Activated CD4-positive, alpha-beta T cell treated with anti-CD3 and anti-CD28 coated beads for 36 hours (primary cell): ENCODE results near the gene HEXD. TPM values are rescaled to one million over a fixed set of nuclear protein-coding genes. Genes with fewer than 3 reads are reported as not detected.
A peak's percentile ranks its signal among the peaks of the same experiment; 100 is the strongest.
"Not testable (repeated sequence)": the region's sequence is repeated elsewhere in the genome, so short reads cannot be mapped to it uniquely, and the experiment has no call there.

Experiments
- ATAC-seq: fragments of 200-7000 bp; cut with Tn5 transposase; one replicate; pipeline ENCODE4 v1.10.0; 2021; ENCODE audit warnings: mild to moderate bottlenecking, moderate library complexity
- CTCF ChIA-PET: fragments of 350-600 bp; sonication (Branson Sonifier 250); formaldehyde crosslinking; loops from one replicate; lab custom pipeline; 2021; ENCODE audit warnings: antibody characterized with exemption; lab: Charles Lee
- POLR2A ChIA-PET: fragments of 350-600 bp; sonication (Branson Sonifier 250); formaldehyde crosslinking; loops from one replicate; lab custom pipeline; 2021; ENCODE audit warnings: antibody characterized with exemption, inconsistent platforms; lab: Charles Lee
- DNase-seq: peaks from one replicate; pipeline ENCODE4 v3.0.0-alpha.2; 2020
- H3K27ac Mint-ChIP-seq: one replicate; pipeline ENCODE4 v1.8.0; 2021; ENCODE audit warnings: mixed read lengths
- H3K27me3 Mint-ChIP-seq: one replicate; pipeline ENCODE4 v1.8.0; 2021; ENCODE audit warnings: mixed read lengths
- H3K36me3 Mint-ChIP-seq: one replicate; pipeline ENCODE4 v1.8.0; 2021; ENCODE audit warnings: low read depth, mixed read lengths
- H3K4me1 Mint-ChIP-seq: one replicate; pipeline ENCODE4 v1.8.0; 2021; ENCODE audit warnings: mixed read lengths
- H3K4me3 Mint-ChIP-seq: one replicate; pipeline ENCODE4 v1.8.0; 2021; ENCODE audit warnings: mild to moderate bottlenecking, moderate library complexity, mixed read lengths
- H3K9me3 Mint-ChIP-seq: one replicate; pipeline ENCODE4 v1.8.0; 2021; ENCODE audit warnings: low read depth, mixed read lengths
- intact Hi-C, 2 experiments: fragments of 100-400 bp; cut with DNase I in 1 of 2; cut with micrococcal nuclease in 1 of 2; formaldehyde crosslinking; loops; one replicate each; pipeline versions ENCODE4 v1.14.2 to v1.15.1; 2022 to 2024; cut with DNase I, micrococcal nuclease
- total RNA-seq, 2 experiments: library from RNA; stranded (reverse); gene quantifications; one replicate each; pipeline ENCODE4 v1.2.3, GENCODE V29; 2021

HEXD gene
- total RNA-seq, 2 experiments from 2014 or later = 23.3 to 26.0 TPM

DNA sequence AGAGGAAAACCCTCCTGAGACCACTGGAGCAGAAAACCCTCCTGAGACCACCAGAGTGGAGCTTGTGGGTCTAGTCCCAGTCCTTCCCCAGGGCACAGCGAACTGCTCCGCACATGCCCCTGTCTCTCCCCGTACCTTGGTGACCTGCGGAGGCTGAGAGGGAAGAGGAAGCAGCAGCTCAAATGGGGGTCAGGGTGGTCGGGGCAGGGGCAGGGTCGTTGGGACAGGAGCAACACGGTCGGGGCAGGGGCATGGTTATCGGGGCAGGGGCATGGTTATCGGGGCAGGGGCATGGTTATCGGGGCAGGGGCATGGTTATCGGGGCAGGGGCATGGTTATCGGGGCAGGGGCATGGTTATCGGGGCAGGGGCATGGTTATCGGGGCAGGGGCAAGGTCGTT lies 6.1 kb upstream of the HEXD start:
- H3K27me3 Mint-ChIP-seq, POLR2A ChIA-PET, H3K4me3 Mint-ChIP-seq, CTCF ChIA-PET, ATAC-seq, H3K9me3 Mint-ChIP-seq, DNase-seq, H3K27ac Mint-ChIP-seq: not testable (repeated sequence)
- H3K36me3 Mint-ChIP-seq = peaks cover 20% of the 10 kb centered on the region
- peaks cover 15% of the 10 kb centered on the region for H3K4me1 Mint-ChIP-seq
- intact Hi-C loops = loop anchor here in 1 of 2 experiments (10.0 kb wide), 1 partner anchor 177 kb away; no protein-coding TSS in a partner anchor

DNA sequence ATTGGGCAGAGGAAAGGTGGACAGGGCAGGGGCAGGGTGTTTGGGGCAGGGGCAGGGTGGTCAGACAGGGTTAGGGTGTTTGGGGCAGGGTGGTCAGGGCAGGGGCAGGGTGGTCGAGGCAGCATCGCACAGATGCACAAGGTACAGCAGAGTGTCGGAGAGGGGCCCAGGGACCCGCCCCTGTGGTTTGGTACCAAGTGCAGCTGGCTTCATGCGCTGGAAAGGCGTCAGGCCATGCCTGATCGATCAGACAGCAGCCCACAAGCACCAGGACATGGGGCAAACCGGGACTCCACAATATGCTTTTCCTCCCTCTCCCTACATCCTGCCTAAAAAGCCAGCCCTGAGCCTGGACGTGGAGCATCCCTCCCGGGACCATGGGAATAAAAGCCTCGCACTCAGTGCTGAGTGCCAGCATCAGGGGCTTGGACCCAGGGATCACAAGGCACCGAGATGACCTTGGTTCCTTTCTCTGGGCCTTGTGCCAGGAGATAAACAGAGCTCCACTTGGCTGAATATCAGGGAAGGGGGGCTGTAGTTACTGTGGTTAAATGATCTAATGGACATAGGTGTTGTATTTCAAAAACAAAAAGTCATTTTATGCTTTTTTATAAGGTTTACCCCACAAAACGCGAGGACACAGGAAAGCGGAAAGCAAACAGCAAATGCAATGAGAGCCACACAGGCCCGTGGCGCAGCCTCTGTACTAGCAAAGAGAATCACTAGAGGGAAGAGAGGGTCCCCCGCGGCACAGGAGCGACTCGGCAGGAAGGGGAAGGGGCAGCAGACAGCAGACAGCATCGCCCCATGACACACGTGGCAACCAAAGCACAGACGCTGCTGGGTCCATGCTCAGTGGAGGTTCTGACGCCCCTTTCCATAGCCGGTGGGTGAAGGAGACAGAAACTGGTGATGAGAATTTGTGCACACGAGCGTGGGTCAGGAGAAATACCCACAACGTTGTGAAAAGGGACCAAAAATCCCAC lies 5.3 kb upstream of the HEXD start:
- CTCF ChIA-PET = interaction anchor here (1.4 kb wide), 1 partner anchor 62 kb away, joined by 4 read pairs; no protein-coding TSS in a partner anchor
- intact Hi-C loops = loop anchor here in 1 of 2 experiments (10.0 kb wide), 1 partner anchor 178 kb away; no protein-coding TSS in a partner anchor

DNA sequence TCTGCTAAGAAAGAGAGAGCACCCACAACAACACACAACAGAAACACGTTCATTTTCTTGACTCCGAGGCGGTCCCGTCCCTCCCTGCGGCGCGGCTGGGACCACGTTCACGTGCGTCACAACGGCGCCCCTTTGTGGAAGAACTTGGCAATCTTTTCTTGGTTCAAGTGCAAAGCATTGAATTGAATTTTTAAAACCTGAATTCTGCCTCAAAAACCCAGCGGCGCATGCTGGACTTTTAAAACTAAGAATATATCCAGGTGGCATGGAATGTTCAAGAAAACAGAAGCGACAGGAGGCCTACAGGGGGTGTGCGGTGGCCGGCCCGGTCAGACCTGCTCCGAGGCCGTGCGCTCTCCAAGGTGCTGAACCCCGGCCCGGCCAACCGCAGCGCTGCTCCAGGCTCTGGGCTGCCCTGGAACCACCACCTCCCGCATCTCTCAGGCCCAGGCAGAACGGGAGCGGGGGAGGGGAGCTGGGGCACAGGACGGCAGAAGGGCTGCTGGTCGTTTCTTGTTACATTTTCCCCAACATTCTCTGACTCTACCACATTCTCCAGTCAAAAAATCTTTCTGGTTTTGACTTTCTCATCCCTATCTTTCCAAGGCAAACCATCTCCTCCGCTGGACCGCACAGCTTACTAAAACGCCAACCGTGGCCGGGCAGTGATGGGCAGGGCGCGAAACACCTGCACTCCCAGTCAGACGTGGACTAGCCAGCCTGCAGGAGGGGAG lies 3.4 kb upstream of the HEXD start:
- DNase-seq (peak; percentile 88), ATAC-seq (peak; percentile 32)
- peak overlapping the region; percentile 28 for H3K4me3 Mint-ChIP-seq
- ChIA-PET POLR2A (no interaction called here), CTCF (interaction anchor here (0.6 to 1.6 kb wide), 4 partner anchors 64 to 384 kb away, joined by 3 to 4 read pairs (median 4); no protein-coding TSS in a partner anchor)
- H3K9me3 Mint-ChIP-seq = no peaks in the 10 kb centered on the region
- no peak overlapping the region for H3K27ac Mint-ChIP-seq
- no peaks in the 10 kb centered on the region for H3K27me3 Mint-ChIP-seq
- H3K36me3 Mint-ChIP-seq = peaks cover 15% of the 10 kb centered on the region
- H3K4me1 Mint-ChIP-seq = peaks cover 15% of the 10 kb centered on the region
- intact Hi-C loops = loop anchor here (1.0 to 10.0 kb wide), 5 partner anchors 62 to 208 kb away; no protein-coding TSS in a partner anchor

More for the DNA sequence above, 5.3 kb upstream of the HEXD start:
- no peak for DNase-seq
- Mint-ChIP-seq H3K27ac (no peak overlapping the region), H3K36me3 (peaks cover 20% of the 10 kb centered on the region), H3K4me3 (no peak overlapping the region), H3K27me3 (no peaks in the 10 kb centered on the region), H3K4me1 (peaks cover 8% of the 10 kb centered on the region), H3K9me3 (no peaks in the 10 kb centered on the region)
- no peak for ATAC-seq
- POLR2A ChIA-PET = no interaction called here

DNA sequence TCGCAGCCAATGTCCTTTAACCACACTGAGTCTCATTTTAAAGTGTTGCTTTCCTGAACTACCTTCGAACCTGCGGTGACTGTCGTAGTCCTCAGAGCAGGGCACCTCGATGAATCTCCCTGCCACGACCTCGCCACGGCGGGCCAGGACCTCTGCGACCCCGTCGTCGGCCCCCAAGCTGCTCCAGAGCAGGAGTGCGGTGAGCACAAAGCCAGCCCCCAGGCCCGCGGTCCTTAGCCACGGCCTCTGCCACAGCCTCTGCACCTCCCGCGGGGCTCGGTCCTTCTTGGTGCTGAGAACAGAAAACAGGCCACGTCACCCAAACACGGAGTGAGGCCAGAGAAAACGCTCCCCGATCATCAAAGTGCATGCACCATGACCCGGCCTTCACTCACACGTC lies 2.8 kb upstream of the HEXD start:
- POLR2A ChIA-PET = no interaction called here

DNA sequence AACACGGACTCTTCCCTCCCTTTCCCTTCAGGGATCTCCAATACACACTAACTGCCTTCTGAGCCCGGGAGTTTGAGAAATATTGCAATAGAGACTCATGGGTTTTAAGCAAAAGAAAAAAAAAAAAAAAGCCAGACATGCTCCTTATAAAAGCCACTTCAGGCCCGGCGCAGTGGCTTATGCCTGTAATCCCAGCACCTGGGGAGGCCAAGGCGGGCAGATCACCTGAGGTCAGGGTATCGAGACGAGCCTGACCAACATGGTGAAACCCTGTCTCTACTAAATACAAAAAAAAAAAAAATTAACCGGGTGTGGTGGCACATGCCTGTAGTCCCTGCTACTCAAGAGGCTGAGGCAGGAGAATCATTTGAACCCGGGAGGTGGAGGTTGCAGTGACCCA lies 2.4 kb upstream of the HEXD start:
- POLR2A ChIA-PET = no interaction called here
- Mint-ChIP-seq H3K9me3 (no peaks in the 10 kb centered on the region), H3K27ac (no peak overlapping the region)

More for the DNA sequence above, 2.8 kb upstream of the HEXD start:
- CTCF ChIA-PET = interaction anchor here (0.6 to 1.6 kb wide), 2 partner anchors 180 to 385 kb away, joined by 3 to 4 read pairs; no protein-coding TSS in a partner anchor
- DNase-seq (no peak), ATAC-seq (no peak)
- intact Hi-C loops = loop anchor here in 1 of 2 experiments (10.0 kb wide), 1 partner anchor 181 kb away; no protein-coding TSS in a partner anchor
- Mint-ChIP-seq H3K4me1 (peaks cover 21% of the 10 kb centered on the region), H3K9me3 (no peaks in the 10 kb centered on the region), H3K27me3 (no peaks in the 10 kb centered on the region), H3K36me3 (peaks cover 20% of the 10 kb centered on the region), H3K4me3 (peak overlapping the region; percentile 28), H3K27ac (no peak overlapping the region)

DNA sequence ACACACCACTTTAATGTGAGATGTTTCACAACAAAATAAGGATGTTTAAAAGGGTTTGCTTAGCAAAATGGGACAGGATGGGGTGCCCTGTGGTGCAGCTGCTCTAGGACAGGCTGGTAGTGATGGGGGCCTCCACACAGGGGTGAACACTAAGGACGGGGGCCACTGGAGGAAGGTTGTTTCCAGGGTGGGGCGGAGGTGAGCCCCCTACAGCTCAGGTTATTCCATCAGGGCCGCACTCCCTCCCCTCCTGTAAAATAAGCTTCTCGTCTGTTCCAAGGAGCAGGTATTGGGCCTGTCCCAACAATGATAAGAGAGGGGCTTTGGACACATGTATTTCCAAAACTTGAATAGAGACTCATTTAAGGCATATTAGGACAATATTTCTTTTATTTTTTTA lies 1.9 kb upstream of the HEXD start:
- POLR2A ChIA-PET = no interaction called here
- no peaks in the 10 kb centered on the region for H3K9me3 Mint-ChIP-seq
- ATAC-seq = no peak
- peaks cover 26% of the 10 kb centered on the region for H3K36me3 Mint-ChIP-seq
- peaks cover 21% of the 10 kb centered on the region for H3K4me1 Mint-ChIP-seq
- H3K4me3 Mint-ChIP-seq = no peak overlapping the region
- CTCF ChIA-PET = interaction anchor here (1.0 kb wide), 1 partner anchor 180 kb away, joined by 3 read pairs; no protein-coding TSS in a partner anchor
- intact Hi-C loops = loop anchor here in 1 of 2 experiments (10.0 kb wide), 1 partner anchor 181 kb away; no protein-coding TSS in a partner anchor
- DNase-seq = no peak
- no peak overlapping the region for H3K27ac Mint-ChIP-seq
- no peaks in the 10 kb centered on the region for H3K27me3 Mint-ChIP-seq

More for the DNA sequence above, 2.4 kb upstream of the HEXD start:
- CTCF ChIA-PET = interaction anchor here (1.0 kb wide), 1 partner anchor 180 kb away, joined by 3 read pairs; no protein-coding TSS in a partner anchor
- Mint-ChIP-seq H3K36me3 (peaks cover 21% of the 10 kb centered on the region), H3K4me1 (peaks cover 21% of the 10 kb centered on the region), H3K4me3 (no peak overlapping the region), H3K27me3 (no peaks in the 10 kb centered on the region)
- ATAC-seq (no peak), DNase-seq (no peak)
- intact Hi-C loops = loop anchor here in 1 of 2 experiments (10.0 kb wide), 1 partner anchor 181 kb away; no protein-coding TSS in a partner anchor

DNA sequence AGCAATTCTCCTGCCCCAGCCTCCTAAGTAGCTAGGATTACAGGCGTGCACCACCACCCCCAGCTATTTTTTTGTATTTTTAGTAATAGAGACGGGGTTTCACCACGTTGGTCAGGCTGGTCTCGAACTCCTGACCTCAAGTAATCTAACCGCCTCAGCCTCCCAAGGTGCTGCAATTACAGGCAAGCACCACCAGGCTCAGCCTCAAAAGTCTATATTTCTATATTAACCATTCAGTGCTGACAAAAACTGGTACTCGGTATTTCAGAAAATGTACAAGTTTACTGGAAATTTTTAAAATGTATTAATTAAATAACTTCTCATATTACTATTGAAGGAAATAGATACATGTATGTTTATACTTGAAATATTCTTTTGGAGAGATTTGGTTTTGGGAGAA lies 1.4 kb upstream of the HEXD start:
- intact Hi-C loops = loop anchor here in 1 of 2 experiments (10.0 kb wide), 1 partner anchor 182 kb away; no protein-coding TSS in a partner anchor
- ChIA-PET CTCF (interaction anchor here (0.7 to 1.4 kb wide), 7 partner anchors 9 to 211 kb away, joined by 3 to 8 read pairs (median 3); no protein-coding TSS in a partner anchor), POLR2A (no interaction called here)
- DNase-seq (peak; percentile 39), ATAC-seq (no peak)
- H3K4me1 Mint-ChIP-seq = peaks cover 21% of the 10 kb centered on the region
- H3K9me3 Mint-ChIP-seq = no peaks in the 10 kb centered on the region
- H3K4me3 Mint-ChIP-seq = no peak overlapping the region
- peaks cover 26% of the 10 kb centered on the region for H3K36me3 Mint-ChIP-seq
- H3K27me3 Mint-ChIP-seq = no peaks in the 10 kb centered on the region
- H3K27ac Mint-ChIP-seq = no peak overlapping the region

DNA sequence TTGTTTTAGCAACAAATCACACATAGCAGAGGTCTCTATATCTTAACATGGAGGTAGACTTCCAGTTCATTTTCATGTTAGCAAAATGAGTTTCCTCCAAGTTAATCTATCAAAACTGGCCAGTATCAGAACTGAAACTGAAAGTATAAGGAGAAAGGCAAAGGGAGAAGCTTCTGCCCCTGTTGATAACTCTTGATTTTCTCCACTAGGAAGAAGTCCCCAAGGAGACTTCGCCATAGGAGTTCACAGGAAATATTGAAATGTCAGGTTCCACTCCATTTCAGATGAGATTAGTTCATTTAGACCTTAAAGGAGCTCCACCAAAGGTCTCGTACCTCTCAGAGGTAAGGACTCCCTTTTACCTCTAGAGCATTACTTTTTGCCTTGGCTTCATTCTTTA lies 1.4 kb downstream of the HEXD start:
- intact Hi-C loops = loop anchor here (2.0 to 10.0 kb wide), 4 partner anchors 31 to 397 kb away; partner anchors contain the start of genes CENPX (in 1 of the 2), CYBC1 (in 1 of the 2) and LRRC45 (in 1 of the 2)
- POLR2A ChIA-PET = no interaction called here
- peaks cover 27% of the 10 kb centered on the region for H3K36me3 Mint-ChIP-seq

DNA sequence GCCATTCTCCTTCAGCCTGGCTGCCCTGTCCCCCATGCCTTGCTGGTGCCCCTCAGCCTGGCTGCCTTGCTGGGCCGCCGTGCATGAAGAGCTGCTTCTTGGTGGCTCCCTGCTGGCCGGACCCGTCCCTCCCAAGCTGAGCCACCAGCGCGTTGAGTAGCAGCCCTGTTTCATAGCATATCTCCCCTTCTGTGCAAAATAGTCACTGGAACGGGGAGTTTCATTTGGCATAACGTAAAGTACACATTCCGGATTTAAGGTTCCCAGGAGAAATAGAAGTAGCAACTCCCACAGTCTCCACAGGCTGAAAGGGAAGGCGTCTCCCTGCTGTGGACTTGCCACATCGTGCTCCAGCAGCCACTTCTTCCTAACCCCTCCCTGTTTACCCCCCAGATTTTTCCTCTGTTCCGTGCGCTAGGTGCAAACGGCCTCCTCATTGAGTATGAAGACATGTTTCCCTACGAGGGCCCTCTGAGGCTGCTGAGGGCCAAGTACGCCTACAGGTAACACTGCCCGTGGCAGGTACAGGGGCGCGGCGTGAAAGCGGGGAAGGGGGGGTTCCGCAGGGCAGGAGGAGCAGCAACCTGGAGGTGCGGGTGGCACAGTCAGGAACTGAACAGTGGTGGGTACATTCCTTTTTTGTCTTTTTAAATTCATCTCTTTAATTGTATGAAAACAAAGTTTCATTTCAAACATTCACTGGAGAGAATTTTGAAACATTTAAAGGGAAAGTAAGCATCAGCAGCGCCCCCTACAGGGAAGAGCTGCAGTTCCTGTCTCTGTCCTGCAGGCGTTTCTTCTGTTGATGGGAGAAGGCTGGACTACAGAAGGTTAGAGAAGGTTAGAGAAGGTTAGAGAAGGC lies 6.1 kb downstream of the HEXD start:
- Mint-ChIP-seq H3K27ac (peak overlapping the region; percentile 32), H3K36me3 (peaks cover 24% of the 10 kb centered on the region), H3K4me1 (peaks cover 11% of the 10 kb centered on the region), H3K27me3 (no peaks in the 10 kb centered on the region), H3K4me3 (no peak overlapping the region), H3K9me3 (peaks cover 2% of the 10 kb centered on the region)
- ATAC-seq (peak; percentile 78), DNase-seq (peak; percentile 83)
- CTCF ChIA-PET = interaction anchor here (0.6 to 2.0 kb wide), 10 partner anchors 13 to 872 kb away, joined by 3 to 5 read pairs (median 3); no protein-coding TSS in a partner anchor
- POLR2A ChIA-PET = no interaction called here
- intact Hi-C loops = no loop called here

More for the DNA sequence above, 1.4 kb downstream of the HEXD start:
- DNase-seq (no peak), ATAC-seq (no peak)
- H3K4me1 Mint-ChIP-seq = peaks cover 18% of the 10 kb centered on the region
- H3K4me3 Mint-ChIP-seq = peak overlapping the region; percentile 73
- CTCF ChIA-PET = interaction anchor here (0.7 to 1.6 kb wide), 6 partner anchors 9 to 781 kb away, joined by 3 to 7 read pairs (median 3); no protein-coding TSS in a partner anchor
- peaks cover 2% of the 10 kb centered on the region for H3K9me3 Mint-ChIP-seq
- no peaks in the 10 kb centered on the region for H3K27me3 Mint-ChIP-seq
- H3K27ac Mint-ChIP-seq = peak overlapping the region; percentile 7

DNA sequence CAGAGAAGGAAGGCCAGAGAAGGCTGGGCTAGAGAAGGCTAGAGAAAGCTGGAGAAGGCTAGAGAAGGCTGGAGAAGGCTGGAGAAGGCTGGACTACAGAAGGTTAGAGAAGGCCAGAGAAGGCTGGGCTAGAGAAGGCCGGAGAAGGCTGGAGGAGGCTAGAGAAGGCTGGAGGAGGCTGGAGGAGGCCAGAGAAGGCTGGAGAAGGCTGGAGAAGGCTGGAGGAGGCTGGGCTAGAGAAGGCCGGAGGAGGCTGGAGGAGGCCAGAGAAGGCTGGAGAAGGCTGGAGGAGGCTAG lies 6.7 kb downstream of the HEXD start:
- Mint-ChIP-seq H3K4me3 (no peak overlapping the region), H3K36me3 (peaks cover 26% of the 10 kb centered on the region), H3K9me3 (peaks cover 2% of the 10 kb centered on the region), H3K27ac (peak overlapping the region; percentile 32), H3K4me1 (peaks cover 7% of the 10 kb centered on the region), H3K27me3 (no peaks in the 10 kb centered on the region)
- intact Hi-C loops = no loop called here
- ATAC-seq (no peak), DNase-seq (no peak)
- POLR2A ChIA-PET = no interaction called here
- CTCF ChIA-PET = interaction anchor here (0.5 to 2.0 kb wide), 9 partner anchors 13 to 872 kb away, joined by 3 to 5 read pairs (median 3); no protein-coding TSS in a partner anchor
